WTC11 (cell line): Measurements from ENCODE around the gene ANKRD37.

ENCODE experiments used
- CBFB ChIP-seq: sonication (generic); formaldehyde crosslinking; IDR thresholded peaks from 2 replicates; pipeline ENCODE4 v1.8.1; 2022; ENCODE audit warnings: mild to moderate bottlenecking, low read depth, missing genetic modification reagents
- CTCF ChIP-seq: fragments of 200-600 bp; IDR thresholded peaks from 2 replicates; pipeline ENCODE4 v1.8.0; 2022; ENCODE audit warnings: antibody characterized with exemption
- FOXJ3 ChIP-seq: sonication (generic); formaldehyde crosslinking; IDR thresholded peaks from 2 replicates; pipeline ENCODE4 v1.9.0; 2021; ENCODE audit warnings: missing genetic modification reagents, mild to moderate bottlenecking, borderline replicate concordance
- HMGA2 ChIP-seq: fragments of 250-450 bp; sonication (Bioruptor Pico); IDR thresholded peaks from 2 replicates; pipeline ENCODE4 v1.4.0; 2021; ENCODE audit warnings: mild to moderate bottlenecking, moderate library complexity
- JUN ChIP-seq: sonication (generic); formaldehyde crosslinking; IDR thresholded peaks from 2 replicates; pipeline ENCODE4 v1.8.0; 2023; ENCODE audit warnings: mild to moderate bottlenecking, missing genetic modification reagents
- MAX ChIP-seq: sonication (generic); formaldehyde crosslinking; IDR thresholded peaks from 2 replicates; pipeline ENCODE4 v1.8.0; 2022; ENCODE audit warnings: mild to moderate bottlenecking, missing genetic modification reagents
- ZNF121 ChIP-seq: sonication (generic); formaldehyde crosslinking; IDR thresholded peaks from 2 replicates; pipeline ENCODE4 v1.8.0; 2023; ENCODE audit warnings: missing genetic modification reagents
- ZNF263 ChIP-seq: sonication (generic); formaldehyde crosslinking; IDR thresholded peaks from 2 replicates; pipeline ENCODE4 v1.8.1; 2022; ENCODE audit warnings: low read depth, mild to moderate bottlenecking, moderate library complexity, missing genetic modification reagents
- TF ChIP-seq, protein P1 (sequence below): sonication (generic); formaldehyde crosslinking; IDR thresholded peaks from 2 replicates; pipeline ENCODE4 v1.8.1; 2023; ENCODE audit warnings: mild to moderate bottlenecking, moderate library complexity, missing genetic modification reagents

GRCh38 chr4:185394568-185395237 is 1.9 kb upstream of the ANKRD37 start:
- TF ChIP-seq CTCF = no peak
- TF ChIP-seq HMGA2 = no peak
- TF ChIP-seq MAX (CRISPR knock-in tag) = no peak
- no peak for TF ChIP-seq FOXJ3 (CRISPR knock-in tag)
- no peak for TF ChIP-seq JUN
- TF ChIP-seq, protein P1, sequence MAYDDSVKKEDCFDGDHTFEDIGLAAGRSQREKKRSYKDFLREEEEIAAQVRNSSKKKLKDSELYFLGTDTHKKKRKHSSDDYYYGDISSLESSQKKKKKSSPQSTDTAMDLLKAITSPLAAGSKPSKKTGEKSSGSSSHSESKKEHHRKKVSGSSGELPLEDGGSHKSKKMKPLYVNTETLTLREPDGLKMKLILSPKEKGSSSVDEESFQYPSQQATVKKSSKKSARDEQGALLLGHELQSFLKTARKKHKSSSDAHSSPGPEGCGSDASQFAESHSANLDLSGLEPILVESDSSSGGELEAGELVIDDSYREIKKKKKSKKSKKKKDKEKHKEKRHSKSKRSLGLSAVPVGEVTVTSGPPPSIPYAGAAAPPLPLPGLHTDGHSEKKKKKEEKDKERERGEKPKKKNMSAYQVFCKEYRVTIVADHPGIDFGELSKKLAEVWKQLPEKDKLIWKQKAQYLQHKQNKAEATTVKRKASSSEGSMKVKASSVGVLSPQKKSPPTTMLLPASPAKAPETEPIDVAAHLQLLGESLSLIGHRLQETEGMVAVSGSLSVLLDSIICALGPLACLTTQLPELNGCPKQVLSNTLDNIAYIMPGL (CRISPR knock-in tag) = no peak
- no peak for TF ChIP-seq ZNF121
- no peak for TF ChIP-seq CBFB
- TF ChIP-seq ZNF263 (CRISPR knock-in tag) = no peak
